ENCODE measurements around the gene ASB1. TPM values are rescaled to one million over a fixed set of nuclear protein-coding genes. Genes with fewer than 3 reads are reported as not detected.

Gene ASB1
- total and polyA plus RNA-seq, 2 of the 13 experiments (the other 11 are each of a cell fraction or from before 2014, with no cell fraction given) = 48.6 to 49.2 TPM

DNA sequence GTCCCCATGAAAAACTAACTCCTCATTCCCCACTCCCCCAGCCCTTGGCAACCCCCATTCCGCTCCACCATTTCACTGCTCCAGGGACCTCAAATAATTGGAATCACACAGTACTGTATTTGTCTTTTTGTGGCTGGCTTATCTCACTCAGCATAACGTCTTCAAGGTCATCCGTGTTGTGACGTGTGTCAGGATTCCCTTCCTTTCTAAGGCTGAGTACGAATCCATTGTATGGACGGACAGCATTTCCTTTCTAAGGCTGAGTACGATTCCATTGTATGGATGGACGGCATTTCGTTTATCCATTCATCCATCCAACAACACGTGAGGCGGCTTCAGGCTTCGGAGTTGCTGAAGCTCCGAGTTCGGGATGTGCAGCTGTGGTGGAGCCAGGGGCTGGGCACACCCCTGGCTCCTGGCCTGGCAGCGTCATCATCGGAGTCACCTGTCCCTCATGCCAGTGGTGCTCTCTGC lies 1.2 kb upstream of the ASB1 start:
- Histone ChIP-seq H3K4me2 (ENCODE audit: low read depth, low read length) (peak overlapping the region; percentile 84), H3K9me3 (ENCODE audit: low read length) (no peaks in the 10 kb centered on the region), H3K27ac (ENCODE audit: extremely low read length, insufficient read depth, low read length) (no peak overlapping the region), H3K36me3 (replicated peaks in 1 of 2; ENCODE audit: control insufficient read depth in 1 of 2, insufficient read depth in 2 of 2, low read length in 2 of 2) (peaks cover 2 to 6% of the 10 kb centered on the region in 2 experiments; a peak in 1 of 5 replicates), H3K27me3 (ENCODE audit: control insufficient read depth in 1 of 2, insufficient read depth in 2 of 2, low read length in 2 of 2) (no peaks in the 10 kb centered on the region; a peak in 1 of 5 replicates), H4K20me1 (ENCODE audit: insufficient read depth, low read length) (peaks cover 16% of the 10 kb centered on the region), H3K79me2 (ENCODE audit: insufficient read depth, low read length) (peaks cover 35% of the 10 kb centered on the region), H3K9ac (ENCODE audit: insufficient read depth, low read depth, low read length) (peak overlapping the region; percentile 95), H2AFZ (ENCODE audit: low read length) (no peak overlapping the region), H3K4me3 (replicated peaks in 1 of 3; ENCODE audit: insufficient read depth in 1 of 3, low read depth in 2 of 3, low read length in 3 of 3) (peak overlapping the region; percentile 84 to 94 (median 92); a peak in 5 of 6 replicates), H3K4me1 (ENCODE audit: insufficient read depth, low read length) (peaks cover 37% of the 10 kb centered on the region)
- BruUV-seq (replicated peaks) = no TSS peak
- ATAC-seq (no peak), FAIRE-seq (no peak), DNase-seq (ENCODE audit: low spot score) (no peak)
- intact Hi-C loops (cut with micrococcal nuclease; ENCODE audit: unreplicated experiment) = no loop called here
- no peak for TF ChIP-seq ONECUT2 (CRISPR knock-in tag; IDR thresholded peaks at IDR 0.05)
- no peak for TF ChIP-seq ZNF749 (CRISPR knock-in tag; IDR thresholded peaks at IDR 0.05; ENCODE audit: borderline replicate concordance)
- no peak for TF ChIP-seq ELF4 (CRISPR knock-in tag; IDR thresholded peaks at IDR 0.05; ENCODE audit: borderline replicate concordance)
- 0 out of 4 replicates have a peak, but pooled peaks of 1 of the 2 experiments have one; percentile 11 for TF ChIP-seq POLR2A (IDR thresholded peaks at IDR 0.05; ENCODE audit: insufficient read depth in 1 of 2, low read depth in 2 of 2, low read length in 2 of 2)
- no peak for TF ChIP-seq CENPT (CRISPR knock-in tag; IDR thresholded peaks at IDR 0.05; ENCODE audit: low read depth)
- TF ChIP-seq HDAC1 (CRISPR knock-in tag; IDR thresholded peaks at IDR 0.05) = no peak
- no peak for TF ChIP-seq YY1 (IDR thresholded peaks at IDR 0.05; ENCODE audit: insufficient read depth, insufficient replicate concordance, low read depth, low read length)
- 0 out of 2 replicates have a peak, but pooled peaks have one; percentile 44 for TF ChIP-seq SNAPC2 (CRISPR knock-in tag; IDR thresholded peaks at IDR 0.05)
- TF ChIP-seq CHCHD3 (CRISPR knock-in tag; IDR thresholded peaks at IDR 0.05) = no peak
- TF ChIP-seq SYNCRIP (IDR thresholded peaks at IDR 0.05; ENCODE audit: insufficient read depth, low read depth, low read length) = no peak
- TF ChIP-seq ZNF724P (CRISPR knock-in tag; IDR thresholded peaks at IDR 0.05; ENCODE audit: borderline replicate concordance) = 0 out of 2 replicates have a peak, but pooled peaks have one; percentile 60
- no peak for TF ChIP-seq ELF3 (CRISPR knock-in tag; IDR thresholded peaks at IDR 0.05)
- no peak for TF ChIP-seq ZNF879 (CRISPR knock-in tag; IDR thresholded peaks at IDR 0.05)
- no peak for TF ChIP-seq ZNF431 (CRISPR knock-in tag; IDR thresholded peaks at IDR 0.05; ENCODE audit: borderline replicate concordance, low read depth)
- TF ChIP-seq CBX2 (IDR thresholded peaks at IDR 0.05; ENCODE audit: low read depth, low read length) = no peak
- TF ChIP-seq CBX2 (CRISPR knock-in tag; IDR thresholded peaks at IDR 0.05; ENCODE audit: low read depth) = 0 out of 2 replicates have a peak, but pooled peaks have one; percentile 24
- in situ Hi-C loops (cut with HindIII; ENCODE audit: extremely low pct_ligation_motif_present, low pct_unique_long_range_greater_than_20kb) = no loop called here
- ChIA-PET CTCF (ENCODE audit: low intra/inter-chr PET ratio, low total read pairs) (interaction anchor here (1.3 kb wide), 1 partner anchor 54 kb away, joined by 3 read pairs; no protein-coding TSS in a partner anchor), POLR2A (no interaction called here)
- 73% methylated on average over 16 of the region's 16 CpGs for WGBS (ENCODE audit: low lambda C conversion rate)

Measured in HepG2 (cell line).